H1 (cell line): ENCODE data around the gene GNA12. TPM values are rescaled to one million over a fixed set of nuclear protein-coding genes. Genes with fewer than 3 reads are reported as not detected.

Experiments
- CTCF ChIA-PET: fragments of 300-600 bp; sonication (Branson Sonifier 250); formaldehyde crosslinking; loops from one replicate; lab custom pipeline; 2021; ENCODE audit not compliant: partially characterized antibody; lab: Charles Lee
- POLR2A ChIA-PET: fragments of 300-600 bp; sonication (Branson Sonifier 250); formaldehyde crosslinking; loops from one replicate; lab custom pipeline; 2021; ENCODE audit warnings: inconsistent platforms; ENCODE audit not compliant: partially characterized antibody; lab: Charles Lee
- DNase-seq, 2 experiments: peaks; one replicate each; pipeline versions ENCODE4 v3.0.0 to v3.0.0-alpha.2; 2010 to 2022; ENCODE audit warnings: low spot score in 2 of 2, low read depth in 1 of 2, mixed read lengths in 1 of 2
- FAIRE-seq: peaks from 2 replicates; lab custom pipeline; 2011; peaks lifted over from hg19 to GRCh38; lab: Jason Lieb, UNC
- H2AFZ ChIP-seq: 2 replicates; pipeline ENCODE4 v1.8.1; 2012; ENCODE audit warnings: low read length, inconsistent platforms
- H2AK5ac ChIP-seq: 2 replicates; pipeline ENCODE4 v1.6.1; 2013; ENCODE audit warnings: low read depth, low read length
- H2BK120ac ChIP-seq: replicated peaks from 2 replicates; pipeline ENCODE3; 2013; ENCODE audit warnings: low read depth, low read length, inconsistent platforms
- H2BK12ac ChIP-seq: 2 replicates; pipeline ENCODE4 v1.6.1; 2013; ENCODE audit warnings: low read depth, low read length
- H2BK15ac ChIP-seq: 2 replicates; pipeline ENCODE4 v1.6.1; 2013; ENCODE audit warnings: low read length
- H2BK20ac ChIP-seq: 2 replicates; pipeline ENCODE4 v1.6.1; 2013; ENCODE audit warnings: low read length
- H2BK5ac ChIP-seq: 2 replicates; pipeline ENCODE4 v1.6.1; 2013; ENCODE audit warnings: low read depth, low read length
- H3K14ac ChIP-seq: 2 replicates; pipeline ENCODE4 v1.6.1; 2013; ENCODE audit warnings: inconsistent platforms; ENCODE audit not compliant: insufficient read length
- H3K18ac ChIP-seq: 2 replicates; pipeline ENCODE4 v1.6.1; 2013; ENCODE audit warnings: low read length; ENCODE audit errors: extremely low read depth
- H3K23ac ChIP-seq: 2 replicates; pipeline ENCODE4 v1.6.1; 2013; ENCODE audit warnings: inconsistent platforms; ENCODE audit not compliant: insufficient read length
- H3K23me2 ChIP-seq: 2 replicates; pipeline ENCODE4 v1.6.1; 2013; ENCODE audit warnings: low read depth, low read length
- H3K27ac ChIP-seq: 2 replicates; pipeline ENCODE4 v1.6.1; 2011; ENCODE audit warnings: low read depth, low read length, inconsistent platforms
- H3K27me3 ChIP-seq, 4 experiments: replicated peaks in 1 of 4; 1 replicate in 1 of 4; 2 replicates in 3 of 4; pipeline versions ENCODE4 v1.6.1 to v1.8.1; 2011 to 2013; ENCODE audit warnings: low read length in 3 of 4, mild to moderate bottlenecking in 3 of 4, inconsistent platforms in 2 of 4, mixed read lengths in 2 of 4, moderate library complexity in 1 of 4; ENCODE audit not compliant: control insufficient read depth in 3 of 4, insufficient read depth in 3 of 4; ENCODE audit errors: extremely low read depth in 1 of 4
- H3K36me3 ChIP-seq, 4 experiments: 2 replicates each; pipeline versions ENCODE4 v1.6.1 to v1.8.1; 2011 to 2013; ENCODE audit warnings: mild to moderate bottlenecking in 4 of 4, low read length in 3 of 4, moderate library complexity in 2 of 4, control low read depth in 1 of 4, inconsistent platforms in 1 of 4; ENCODE audit not compliant: insufficient read depth in 4 of 4, control insufficient read depth in 2 of 4
- H3K4ac ChIP-seq: replicated peaks from 2 replicates; pipeline ENCODE3; 2013; ENCODE audit warnings: low read length, low read depth, mixed read lengths, inconsistent platforms; ENCODE audit not compliant: insufficient read length
- H3K4me1 ChIP-seq, 4 experiments: replicated peaks in 1 of 4; 1 replicate in 1 of 4; 2 replicates in 3 of 4; pipeline versions ENCODE4 v1.6.1 to v1.8.1; 2011 to 2013; ENCODE audit warnings: low read length in 3 of 4, inconsistent platforms in 2 of 4, mixed read lengths in 1 of 4; ENCODE audit not compliant: insufficient read depth in 4 of 4, control insufficient read depth in 3 of 4
- H3K4me2 ChIP-seq, 2 experiments: 2 replicates each; pipeline versions ENCODE4 v1.6.1 to v1.8.1; 2011 to 2013; ENCODE audit warnings: low read depth in 2 of 2, low read length in 2 of 2, control low read depth in 1 of 2, inconsistent platforms in 1 of 2, mild to moderate bottlenecking in 1 of 2; ENCODE audit not compliant: insufficient read depth in 1 of 2
- H3K4me3 ChIP-seq, 4 experiments: fragments of 200-600, 300-600 bp in 1 of 4; sonication (generic), shearing (Covaris generic), sonication (Bioruptor Twin) in 1 of 4; 2 replicates each; pipeline versions ENCODE4 v1.5.1 to v1.8.1; 2011 to 2016; ENCODE audit warnings: low read length in 4 of 4, low read depth in 3 of 4, control low read depth in 2 of 4, inconsistent platforms in 2 of 4, mild to moderate bottlenecking in 2 of 4, mixed read lengths in 1 of 4, moderate library complexity in 1 of 4; ENCODE audit not compliant: insufficient read depth in 2 of 4; ENCODE audit errors: extremely low read depth in 1 of 4
- H3K56ac ChIP-seq: replicated peaks from 2 replicates; pipeline ENCODE3; 2013; ENCODE audit warnings: low read depth, mild to moderate bottlenecking, mixed read lengths, low read length, inconsistent platforms; ENCODE audit not compliant: insufficient read length
- H3K79me1 ChIP-seq: 2 replicates; pipeline ENCODE4 v1.6.1; 2013; ENCODE audit warnings: low read depth, low read length, control low read depth
- H3K79me2 ChIP-seq, 2 experiments: 2 replicates each; pipeline versions ENCODE4 v1.6.1 to v1.8.1; 2012 to 2013; ENCODE audit warnings: low read length in 2 of 2, mild to moderate bottlenecking in 2 of 2, inconsistent platforms in 1 of 2; ENCODE audit not compliant: insufficient read depth in 2 of 2, control insufficient read depth in 1 of 2
- H3K9ac ChIP-seq, 4 experiments: replicated peaks in 1 of 4; 1 replicate in 1 of 4; 2 replicates in 3 of 4; pipeline versions ENCODE4 v1.6.1 to v1.8.1; 2011 to 2013; ENCODE audit warnings: low read depth in 3 of 4, low read length in 3 of 4, control low read depth in 2 of 4, mild to moderate bottlenecking in 2 of 4, moderate library complexity in 2 of 4, inconsistent platforms in 1 of 4; ENCODE audit errors: extremely low read depth in 1 of 4
- H3K9me3 ChIP-seq, 2 experiments: 2 replicates each; pipeline versions ENCODE4 v1.6.1 to v1.8.1; 2012 to 2013; ENCODE audit warnings: mild to moderate bottlenecking in 2 of 2, moderate library complexity in 2 of 2, control low read depth in 1 of 2, inconsistent platforms in 1 of 2, low read depth in 1 of 2, low read length in 1 of 2, mixed read lengths in 1 of 2; ENCODE audit not compliant: insufficient read depth in 2 of 2
- H4K20me1 ChIP-seq, 2 experiments: replicated peaks in 1 of 2; 2 replicates each; pipeline versions ENCODE3 to v1.8.1; 2011 to 2013; ENCODE audit warnings: inconsistent platforms in 2 of 2, low read length in 2 of 2, mild to moderate bottlenecking in 1 of 2; ENCODE audit not compliant: insufficient read depth in 2 of 2, control insufficient read depth in 1 of 2
- H4K5ac ChIP-seq: 2 replicates; pipeline ENCODE4 v1.6.1; 2013; ENCODE audit warnings: low read length, low read depth, mixed read lengths, inconsistent platforms; ENCODE audit not compliant: insufficient read length
- H4K8ac ChIP-seq: 2 replicates; pipeline ENCODE4 v1.8.0; 2013; ENCODE audit warnings: mild to moderate bottlenecking, moderate library complexity, low read length, inconsistent platforms; ENCODE audit not compliant: insufficient read depth; ENCODE audit errors: extremely low read depth
- H4K91ac ChIP-seq: replicated peaks from 2 replicates; pipeline ENCODE3; 2013; ENCODE audit warnings: low read length, mixed read lengths, inconsistent platforms; ENCODE audit not compliant: insufficient read length
- BCL11A ChIP-seq, 2 experiments: IDR thresholded peaks; one replicate each; pipeline ENCODE4 v1.6.1; 2011; ENCODE audit warnings: low read depth in 2 of 2, low read length in 2 of 2, mild to moderate bottlenecking in 2 of 2
- GABPA ChIP-seq: IDR thresholded peaks from 2 replicates; pipeline ENCODE4 v1.6.1; 2011; ENCODE audit warnings: mild to moderate bottlenecking, low read length, moderate library complexity, borderline replicate concordance; ENCODE audit not compliant: insufficient read depth
- POLR2A ChIP-seq, 2 experiments: IDR thresholded peaks; 1 replicate in 1 of 2; 2 replicates in 1 of 2; pipeline ENCODE4 v1.6.1; 2011; ENCODE audit warnings: low read depth in 2 of 2, low read length in 2 of 2, mild to moderate bottlenecking in 2 of 2; ENCODE audit errors: control extremely low read depth in 1 of 2
- WGBS, 2 experiments: shearing (Covaris generic) in 1 of 2; methylation state at CpG; one replicate each; pipeline versions ENCODE4 v1.1.6 to v1.1.7; 2013 to 2015; ENCODE audit warnings: low lambda C conversion rate in 2 of 2, mixed read lengths in 2 of 2, inconsistent platforms in 1 of 2, low coverage in 1 of 2, missing lambda C conversion rate in 1 of 2; ENCODE audit not compliant: insufficient replicate concordance in 2 of 2, insufficient coverage in 1 of 2, insufficient read length in 1 of 2; ENCODE audit errors: extremely low coverage in 1 of 2, missing lambda C conversion rate in 1 of 2; 5-methylcytosine and 5-hydroxymethylcytosine counted together
- polyA plus RNA-seq, 7 experiments: library from polyadenylated mRNA; depleted of rRNA in 3 of 7; stranded (reverse) in 5 of 7; unstranded in 2 of 7; fragments of >200 nt in 5 of 7; fragments of 200-250 nt in 2 of 7; gene quantifications; 1 replicate in 5 of 7; 2 replicates in 1 of 7; 4 replicates in 1 of 7; pipeline versions ENCODE4 v1.2.1 to v1.2.3, GENCODE V29; 2011 to 2013; ENCODE audit warnings: missing spikeins in 2 of 7, mixed read lengths in 2 of 7
- total RNA-seq: library from RNA; stranded (reverse); fragmentation: NEBNext Ultra II Directional; extraction: Animal tissue kit (Norgen Biotek cat#: 25700); gene quantifications from 2 replicates; pipeline ENCODE4 v1.2.1, GENCODE V29; 2021
- TF ChIP-seq, protein P1 (sequence below): IDR thresholded peaks from 2 replicates; pipeline ENCODE4 v1.6.1; 2011; ENCODE audit warnings: low read depth, mild to moderate bottlenecking, low read length; ENCODE audit not compliant: insufficient read depth
- TF ChIP-seq, protein P2 (sequence below), 3 experiments: IDR thresholded peaks; 1 replicate in 2 of 3; 2 replicates in 1 of 3; pipeline versions ENCODE4 v1.5.1 to v1.6.1; 2011; ENCODE audit warnings: low read length in 3 of 3, mild to moderate bottlenecking in 3 of 3, inconsistent platforms in 2 of 3, low read depth in 1 of 3, moderate library complexity in 1 of 3; ENCODE audit not compliant: insufficient read depth in 1 of 3; ENCODE audit errors: control extremely low read depth in 1 of 3

The GNA12 gene
- total and polyA plus RNA-seq, 2 of the 8 experiments (the other 6 are each of a cell fraction or from before 2014, with no cell fraction given) = 96.5 to 109 TPM

- Histone ChIP-seq H3K9ac (no peak overlapping the region), H2BK120ac (no peak overlapping the region), H3K9me3 (no peaks in the 10 kb centered on the region), H4K8ac (no peak overlapping the region; the same call in 1 of the 2 replicates), H3K4me2 (no peak overlapping the region), H3K23ac (no peak overlapping the region), H3K4me3 (no peak overlapping the region), H3K56ac (no peak overlapping the region), H4K91ac (no peak overlapping the region), H3K4me1 (no peaks in the 10 kb centered on the region; a peak in 2 of 7 replicates), H2BK20ac (no peak overlapping the region), H3K23me2 (no peaks in the 10 kb centered on the region), H3K27me3 (no peaks in the 10 kb centered on the region), H2AK5ac (no peak overlapping the region), H4K20me1 (no peaks in the 10 kb centered on the region), H2BK15ac (no peak overlapping the region), H3K4ac (no peak overlapping the region), H3K79me2 (no peaks in the 10 kb centered on the region), H4K5ac (no peak overlapping the region), H3K36me3 (no peaks in the 10 kb centered on the region), H3K14ac (no peak overlapping the region), H2AFZ (no peak overlapping the region), H3K18ac (no peak overlapping the region), H3K27ac (no peak overlapping the region), H2BK12ac (no peak overlapping the region), H2BK5ac (no peak overlapping the region), H3K79me1 (no peaks in the 10 kb centered on the region)
- 89% methylated on average over 15 of the region's 15 CpGs; no CpG with 5 or more reads in 1 of the 2 experiments for WGBS, 2 experiments
- FAIRE-seq (no peak), DNase-seq (no peak)
- CTCF ChIA-PET = interaction anchor here (0.6 to 8.0 kb wide), 13 partner anchors 9 to 188 kb away, joined by 3 to 40 read pairs (median 4); no protein-coding TSS in a partner anchor
- TF ChIP-seq GABPA = no peak
- TF ChIP-seq BCL11A (IDR thresholded peaks at IDR 0.05; ENCODE audit: low read depth in 2 of 2, low read length in 2 of 2) = no peak
- TF ChIP-seq POLR2A (IDR thresholded peaks at IDR 0.05; ENCODE audit: control extremely low read depth in 1 of 2, low read depth in 2 of 2, low read length in 2 of 2) = no peak
- TF ChIP-seq, protein P1, sequence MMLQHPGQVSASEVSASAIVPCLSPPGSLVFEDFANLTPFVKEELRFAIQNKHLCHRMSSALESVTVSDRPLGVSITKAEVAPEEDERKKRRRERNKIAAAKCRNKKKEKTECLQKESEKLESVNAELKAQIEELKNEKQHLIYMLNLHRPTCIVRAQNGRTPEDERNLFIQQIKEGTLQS = no peak
- TF ChIP-seq, protein P2, sequence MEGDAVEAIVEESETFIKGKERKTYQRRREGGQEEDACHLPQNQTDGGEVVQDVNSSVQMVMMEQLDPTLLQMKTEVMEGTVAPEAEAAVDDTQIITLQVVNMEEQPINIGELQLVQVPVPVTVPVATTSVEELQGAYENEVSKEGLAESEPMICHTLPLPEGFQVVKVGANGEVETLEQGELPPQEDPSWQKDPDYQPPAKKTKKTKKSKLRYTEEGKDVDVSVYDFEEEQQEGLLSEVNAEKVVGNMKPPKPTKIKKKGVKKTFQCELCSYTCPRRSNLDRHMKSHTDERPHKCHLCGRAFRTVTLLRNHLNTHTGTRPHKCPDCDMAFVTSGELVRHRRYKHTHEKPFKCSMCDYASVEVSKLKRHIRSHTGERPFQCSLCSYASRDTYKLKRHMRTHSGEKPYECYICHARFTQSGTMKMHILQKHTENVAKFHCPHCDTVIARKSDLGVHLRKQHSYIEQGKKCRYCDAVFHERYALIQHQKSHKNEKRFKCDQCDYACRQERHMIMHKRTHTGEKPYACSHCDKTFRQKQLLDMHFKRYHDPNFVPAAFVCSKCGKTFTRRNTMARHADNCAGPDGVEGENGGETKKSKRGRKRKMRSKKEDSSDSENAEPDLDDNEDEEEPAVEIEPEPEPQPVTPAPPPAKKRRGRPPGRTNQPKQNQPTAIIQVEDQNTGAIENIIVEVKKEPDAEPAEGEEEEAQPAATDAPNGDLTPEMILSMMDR (IDR thresholded peaks at IDR 0.05; ENCODE audit: control extremely low read depth in 1 of 3, insufficient read depth in 1 of 3, low read depth in 1 of 3, low read length in 3 of 3) = no peak
- POLR2A ChIA-PET = interaction anchor here (1.7 kb wide), 1 partner anchor 11 kb away, joined by 5 read pairs; no protein-coding TSS in a partner anchor
Measured at GRCh38 chr7:2699289-2699620, 144.9 kb downstream of the GNA12 start.
